CD4-positive, alpha-beta T cell treated with Interferon gamma for 1 hour (primary cell): ENCODE results near the gene GPR158.

Experiments used
- DNase-seq: peaks from one replicate; pipeline ENCODE4 v3.0.0-alpha.2; 2020

Gene GPR158

DNA sequence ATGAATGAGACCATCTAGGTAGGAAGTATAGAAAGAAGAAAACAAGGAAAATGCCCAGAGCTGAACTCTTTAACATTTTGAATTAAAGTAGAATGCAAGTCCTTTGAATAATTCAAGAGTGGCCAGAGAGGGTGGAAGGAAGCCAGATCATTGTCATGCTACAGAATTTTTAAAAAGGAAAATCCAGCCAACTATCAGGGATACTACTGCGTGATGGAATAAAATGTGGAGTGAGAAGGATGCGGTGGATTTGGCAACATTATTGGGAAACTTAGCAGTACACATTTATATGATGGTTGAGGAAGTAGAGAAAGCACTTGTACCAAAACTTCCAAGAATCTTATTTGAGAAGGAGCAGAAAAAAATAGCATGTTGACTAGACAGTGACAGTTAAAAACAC is 261.6 kb downstream of the GPR158 start:
- DNase-seq: no peak

GRCh38 chr10:25441270-25441669 is 266.5 kb downstream of the GPR158 start:
- DNase-seq: no peak

GRCh38 chr10:25444266-25444665 is 269.5 kb downstream of the GPR158 start:
- DNase-seq: no peak

GRCh38 chr10:25451401-25451800 is 276.6 kb downstream of the GPR158 start:
- DNase-seq: no peak

GRCh38 chr10:25453619-25454018 is 278.8 kb downstream of the GPR158 start:
- no peak for DNase-seq

DNA sequence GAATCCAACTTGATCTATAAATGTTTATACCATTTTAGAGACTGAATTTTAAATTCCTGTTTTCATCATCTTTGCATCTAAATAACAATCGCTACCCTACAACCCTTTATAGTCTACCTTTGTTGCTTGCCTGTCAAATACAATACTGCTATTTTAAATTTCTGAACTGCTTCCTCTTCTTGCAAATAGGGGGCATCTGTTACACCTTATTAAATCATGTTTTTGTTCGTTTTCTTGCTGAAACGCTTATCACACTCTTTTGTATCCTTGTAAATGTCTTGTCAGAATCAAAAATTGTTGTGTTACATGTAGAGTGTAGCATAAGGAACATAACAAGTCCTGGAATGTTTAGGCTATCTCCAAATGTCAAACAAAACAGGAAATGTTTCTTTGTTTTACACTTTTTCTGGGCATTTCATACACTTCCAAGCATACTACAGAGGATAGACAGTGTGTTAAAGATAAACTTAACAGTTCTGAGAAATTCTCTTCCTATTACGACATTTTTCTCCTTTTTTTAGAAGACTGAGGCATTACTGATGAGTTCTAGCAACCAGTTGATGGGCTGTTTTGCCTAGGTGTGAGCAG is 281.3 kb downstream of the GPR158 start:
- no peak for DNase-seq

DNA sequence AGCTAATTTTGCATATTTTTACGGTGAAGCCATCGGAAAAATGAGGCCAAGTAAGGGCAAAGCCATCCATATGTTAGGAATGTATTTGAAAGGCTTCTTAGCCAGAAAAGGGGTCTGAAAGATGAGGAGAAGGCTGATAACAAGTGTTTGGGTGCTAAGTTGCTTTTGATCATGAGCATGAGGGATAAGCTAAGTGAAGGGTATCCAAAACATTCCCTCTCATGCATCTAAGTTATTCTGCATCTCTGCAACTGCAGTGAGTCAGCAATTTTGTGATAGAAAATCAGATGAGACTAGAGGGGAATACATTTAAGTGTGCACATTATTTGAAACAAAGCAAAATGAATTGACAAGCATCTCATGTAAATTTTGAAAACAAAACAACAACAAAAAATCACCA is 282.8 kb downstream of the GPR158 start:
- no peak for DNase-seq

GRCh38 chr10:25465582-25466372 is 291.0 kb downstream of the GPR158 start:
- DNase-seq: no peak

DNA sequence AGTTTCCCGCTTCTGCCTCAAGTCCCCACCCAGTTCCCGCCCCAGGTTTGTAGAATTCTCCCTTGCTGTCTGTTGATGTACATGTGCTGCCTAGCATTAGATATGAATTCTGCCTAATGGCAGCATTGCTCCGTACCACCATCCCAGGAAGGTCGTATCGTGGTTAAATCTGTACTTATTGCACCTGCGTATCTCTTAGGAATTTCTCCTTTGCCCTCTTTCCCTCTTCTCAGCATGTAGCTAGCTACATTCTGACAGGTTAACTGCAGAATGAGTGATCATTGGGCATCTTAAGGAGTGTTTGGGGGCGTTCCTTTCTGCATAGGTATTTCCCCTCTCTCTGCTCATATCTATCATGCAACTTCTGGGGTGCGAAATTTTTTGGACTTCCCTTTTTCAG is 293.1 kb downstream of the GPR158 start:
- no peak for DNase-seq

GRCh38 chr10:25481467-25481866 is 306.7 kb downstream of the GPR158 start:
- DNase-seq: no peak

GRCh38 chr10:25483999-25484398 is 309.2 kb downstream of the GPR158 start:
- DNase-seq: no peak

- no peak for DNase-seq
Measured at GRCh38 chr10:25487266-25487665, 312.5 kb downstream of the GPR158 start.

DNA sequence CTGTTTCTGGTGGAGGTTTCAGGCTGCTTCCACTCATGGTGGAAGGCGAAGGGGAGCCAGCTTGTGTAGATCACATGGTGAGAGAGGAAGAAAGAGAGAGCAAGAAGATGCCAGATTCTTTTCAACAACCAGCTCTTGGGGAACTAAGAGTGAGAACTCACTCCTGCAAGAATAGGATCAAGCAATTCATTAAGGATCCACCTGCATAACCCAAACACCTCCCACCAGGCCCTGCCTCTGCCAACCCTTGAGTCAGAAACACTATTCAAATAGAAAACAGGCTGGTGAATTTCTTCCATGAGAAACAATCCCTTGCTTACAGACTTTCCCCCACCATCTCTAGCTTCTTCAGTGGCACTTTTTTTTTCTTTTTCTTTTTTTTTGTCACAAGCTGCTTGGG is 317.2 kb downstream of the GPR158 start:
- no peak for DNase-seq

DNA sequence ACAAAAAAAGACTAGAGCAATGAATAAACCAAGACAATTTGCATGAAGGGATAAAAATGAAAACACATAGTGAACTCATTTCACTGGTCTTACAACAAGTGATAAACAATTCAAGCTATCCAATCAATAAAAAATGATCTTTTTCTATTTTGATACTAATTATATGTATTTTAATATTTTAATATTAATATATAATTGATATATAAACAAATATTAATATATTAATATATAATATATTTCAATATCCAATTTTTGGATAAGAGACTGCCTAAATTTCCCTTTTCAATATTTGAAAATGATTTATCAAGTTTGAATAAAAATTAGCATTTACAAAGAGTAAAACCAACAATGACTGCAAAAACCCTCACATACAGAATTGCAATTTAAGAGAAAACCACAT is 317.9 kb downstream of the GPR158 start:
- no peak for DNase-seq

GRCh38 chr10:25493122-25493893 is 318.5 kb downstream of the GPR158 start:
- no peak for DNase-seq

GRCh38 chr10:25497246-25497645 is 322.4 kb downstream of the GPR158 start:
- DNase-seq: no peak

DNA sequence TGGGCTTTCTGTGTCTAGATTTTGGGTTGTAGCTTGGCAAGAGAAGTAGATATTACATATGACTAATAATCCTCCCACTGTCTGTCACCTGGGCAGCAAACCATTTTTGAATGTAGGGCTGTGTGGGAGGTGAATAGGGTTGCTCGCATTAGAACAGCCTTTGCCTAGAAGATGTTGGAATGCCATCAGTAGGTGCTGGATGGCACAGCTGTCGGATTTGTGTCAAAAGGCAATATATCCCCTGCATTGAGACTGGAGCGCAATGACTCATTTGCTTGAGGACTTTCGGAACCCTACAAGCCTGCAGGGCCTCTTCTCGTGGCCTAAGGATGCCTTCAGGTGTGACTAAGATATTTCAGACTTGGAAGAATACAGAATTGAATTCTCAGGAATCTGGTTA is 323.8 kb downstream of the GPR158 start:
- DNase-seq: no peak

GRCh38 chr10:25501912-25502311 is 327.1 kb downstream of the GPR158 start:
- no peak for DNase-seq

DNA sequence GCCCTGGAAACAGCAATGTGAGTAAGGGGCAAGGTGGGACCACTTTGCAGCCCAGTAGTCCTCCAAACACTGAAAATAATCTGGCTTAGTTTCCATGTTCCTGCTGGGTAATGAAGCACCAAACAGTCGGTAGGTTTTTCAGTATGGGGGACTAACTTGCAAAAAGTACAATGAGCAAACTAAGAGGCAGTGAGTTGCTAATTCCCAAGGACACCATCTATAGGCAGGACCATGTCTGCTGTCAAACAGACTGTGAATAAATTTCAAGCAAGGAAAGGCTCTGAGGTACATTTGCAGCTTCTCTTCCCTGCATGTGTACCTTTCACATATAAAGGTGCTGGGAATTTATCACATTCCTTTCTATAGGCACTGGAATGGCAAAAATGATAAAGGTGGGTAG is 327.7 kb downstream of the GPR158 start:
- no peak for DNase-seq

DNA sequence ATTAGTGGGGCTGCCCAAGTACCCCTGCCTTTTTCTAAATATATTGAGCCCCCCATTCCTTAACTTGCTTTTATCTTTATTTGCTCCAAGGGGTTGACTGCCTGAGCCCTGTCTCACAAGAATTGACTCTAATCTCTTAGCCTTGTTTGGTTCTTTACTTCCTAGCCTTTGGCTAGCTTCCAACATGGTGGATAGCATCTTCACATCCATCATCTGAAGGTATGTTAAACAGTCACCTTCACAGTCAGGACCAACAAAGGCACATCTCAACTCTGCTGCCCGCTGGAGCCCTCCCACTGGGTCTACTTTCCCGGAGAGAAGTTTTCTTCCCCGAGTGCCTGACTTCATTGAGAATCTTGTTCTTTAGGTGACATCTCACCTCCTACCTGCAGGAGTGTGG is 329.5 kb downstream of the GPR158 start:
- DNase-seq: no peak

DNA sequence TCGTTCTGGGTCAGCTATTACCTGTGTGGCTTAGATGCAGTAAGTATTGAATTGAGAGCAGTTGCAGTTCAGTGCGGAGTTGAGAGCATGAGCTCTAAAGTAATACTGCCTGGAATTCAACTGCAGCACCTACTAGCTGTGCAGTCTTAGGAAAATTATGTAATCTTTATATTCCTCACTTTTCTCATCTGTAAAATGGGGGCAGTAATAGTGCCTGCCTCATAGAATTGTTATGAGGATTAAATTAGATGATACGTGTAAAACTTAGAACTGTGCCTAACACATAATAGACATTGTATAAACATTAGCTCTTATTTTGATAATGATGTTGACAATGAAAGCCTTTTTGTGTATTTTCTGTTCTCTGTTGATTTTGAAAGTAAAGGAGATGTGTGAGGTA is 330.0 kb downstream of the GPR158 start:
- no peak for DNase-seq

DNA sequence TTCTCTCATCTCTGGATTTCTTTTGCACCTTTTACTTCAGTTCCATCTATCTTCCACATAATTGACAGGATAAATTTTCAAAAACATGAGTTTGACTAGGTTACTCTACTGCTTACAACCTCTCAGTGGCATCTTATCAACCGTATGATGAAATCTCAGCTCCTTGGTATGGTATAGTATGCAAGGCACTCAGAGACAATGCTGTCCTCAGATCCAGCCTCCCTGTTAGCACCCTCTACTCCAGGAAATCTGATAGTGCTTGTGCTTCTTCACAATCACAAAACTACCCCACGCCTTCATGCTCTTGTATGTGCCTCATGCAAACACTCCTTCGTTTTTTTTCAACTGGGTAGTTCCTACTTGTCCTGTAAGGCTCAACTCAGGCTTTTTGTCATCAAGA is 330.7 kb downstream of the GPR158 start:
- no peak for DNase-seq

GRCh38 chr10:25506821-25507335 is 332.1 kb downstream of the GPR158 start:
- DNase-seq: no peak
